Measurements from ENCODE around the gene SLC1A7.

- TF ChIP-seq CTCF (IDR thresholded peaks at IDR 0.05; ENCODE audit: low read depth, low read length, missing input control) (no peak), FOXA2 (IDR thresholded peaks at IDR 0.05) (no peak), MAX (IDR thresholded peaks at IDR 0.05) (no peak), RAD21 (IDR thresholded peaks at IDR 0.05) (no peak), REST (IDR thresholded peaks at IDR 0.05) (no peak), JUND (IDR thresholded peaks at IDR 0.05) (no peak), SP1 (IDR thresholded peaks at IDR 0.05) (no peak), ATF3 (IDR thresholded peaks at IDR 0.05) (no peak), FOXA1 (IDR thresholded peaks at IDR 0.05) (no peak), YY1 (IDR thresholded peaks at IDR 0.05) (no peak), ZBTB33 (IDR thresholded peaks at IDR 0.05) (no peak), EGR1 (IDR thresholded peaks at IDR 0.05; ENCODE audit: low read depth in 2 of 2) (no peak)
Measured at GRCh38 chr1:53093451-53093754, 49.0 kb downstream of the SLC1A7 start.
